ENCODE measurements around the gene DDX19B.
"Not testable (repeated sequence)": the region's sequence is repeated elsewhere in the genome, so short reads cannot be mapped to it uniquely, and the experiment has no call there.

Gene DDX19B

GRCh38 chr16:70298988-70299938, at the start of gene DDX19B:
Gene DDX19B (plus strand): TSS chr16:70299186. CDS start chr16:70299298, 112 bp downstream.
- DNase-seq = peak; percentile 34

GRCh38 chr16:70249697-70250096, 49.3 kb upstream of the DDX19B start:
- not testable (repeated sequence) for DNase-seq

- no peak for DNase-seq
Observed at GRCh38 chr16:70250748-70251628, 48.0 kb upstream of the DDX19B start.

GRCh38 chr16:70251629-70252354, 47.2 kb upstream of the DDX19B start, which contains the start of gene EXOSC6:
Gene EXOSC6 (minus strand): TSS chr16:70251940. CDS start chr16:70251900, 40 bp downstream.
- peak; percentile 67 for DNase-seq

GRCh38 chr16:70252355-70252988, 46.5 kb upstream of the DDX19B start:
- DNase-seq = no peak

GRCh38 chr16:70253291-70254106, 45.5 kb upstream of the DDX19B start:
- no peak for DNase-seq

- DNase-seq = no peak
Observed at GRCh38 chr16:70254180-70254964, 44.6 kb upstream of the DDX19B start.

GRCh38 chr16:70254965-70255286, 44.1 kb upstream of the DDX19B start:
- no peak for DNase-seq

- DNase-seq = no peak
Observed at GRCh38 chr16:70255574-70255973, 43.4 kb upstream of the DDX19B start.

- DNase-seq = no peak
Observed at GRCh38 chr16:70257391-70257790, 41.6 kb upstream of the DDX19B start.

GRCh38 chr16:70258065-70258464, 40.9 kb upstream of the DDX19B start:
- DNase-seq = no peak

- DNase-seq = no peak
Observed at GRCh38 chr16:70258946-70259345, 40.0 kb upstream of the DDX19B start.

GRCh38 chr16:70259903-70260302, 39.1 kb upstream of the DDX19B start:
- DNase-seq = not testable (repeated sequence)

GRCh38 chr16:70267516-70267915, 31.5 kb upstream of the DDX19B start:
- no peak for DNase-seq

GRCh38 chr16:70267922-70268321, 31.1 kb upstream of the DDX19B start:
- not testable (repeated sequence) for DNase-seq

GRCh38 chr16:70269471-70269870, 29.5 kb upstream of the DDX19B start:
- DNase-seq = no peak

GRCh38 chr16:70270176-70270575, 28.8 kb upstream of the DDX19B start:
- no peak for DNase-seq

GRCh38 chr16:70271696-70272095, 27.3 kb upstream of the DDX19B start:
- DNase-seq = no peak

GRCh38 chr16:70276392-70276791, 22.6 kb upstream of the DDX19B start:
- DNase-seq = no peak

- peak; percentile 12 for DNase-seq
Observed at GRCh38 chr16:70287304-70287971, 11.5 kb upstream of the DDX19B start.

All from DMS79 treated with DMSO at 0.1 percent for 48 hours (cell line).